GM19324 (cell line): ENCODE results near the gene PRL.

Experiments used
- ATAC-seq: cut with Tn5 transposase; IDR thresholded peaks from one replicate; pipeline ENCODE4 v1.9.1; 2021; ENCODE audit warnings: mild to moderate bottlenecking, moderate library complexity; ENCODE audit not compliant: unreplicated experiment, low FRiP score

Gene PRL

GRCh38 chr6:22237526-22237925, 59.3 kb downstream of the PRL start:
- ATAC-seq: no peak
